Immature natural killer cell (primary cell): ENCODE data around the gene VWA8. TPM values are rescaled to one million over a fixed set of nuclear protein-coding genes. Genes with fewer than 3 reads are reported as not detected.
"Not testable (repeated sequence)": the region's sequence is repeated elsewhere in the genome, so short reads cannot be mapped to it uniquely, and the experiment has no call there.

ENCODE experiments used
- DNase-seq, 3 donors: peaks; one replicate each; pipeline ENCODE4 v3.0.0; 2022; ENCODE audit warnings: mixed read lengths in 1 of 3
- H3K27ac Mint-ChIP-seq, 6 donors: one replicate each; pipeline ENCODE4 v1.8.0; 2020; ENCODE audit warnings: mixed read lengths in 6 of 6, mild to moderate bottlenecking in 5 of 6, inconsistent platforms in 4 of 6, moderate library complexity in 3 of 6
- H3K27me3 Mint-ChIP-seq, 3 donors: one replicate each; pipeline ENCODE4 v1.8.0; 2020 to 2021; ENCODE audit warnings: low read depth in 3 of 3, mild to moderate bottlenecking in 3 of 3, mixed read lengths in 3 of 3, moderate library complexity in 3 of 3, inconsistent platforms in 1 of 3
- H3K36me3 Mint-ChIP-seq, 3 donors: one replicate each; pipeline ENCODE4 v1.8.0; 2020; ENCODE audit warnings: mixed read lengths in 3 of 3, inconsistent platforms in 2 of 3, mild to moderate bottlenecking in 2 of 3
- H3K4me1 Mint-ChIP-seq, 2 donors: one replicate each; pipeline ENCODE4 v1.8.0; 2020; ENCODE audit warnings: inconsistent platforms in 2 of 2, mild to moderate bottlenecking in 2 of 2, mixed read lengths in 2 of 2, moderate library complexity in 1 of 2
- H3K4me3 Mint-ChIP-seq, 5 donors: one replicate each; pipeline ENCODE4 v1.8.0; 2020; ENCODE audit warnings: mild to moderate bottlenecking in 5 of 5, mixed read lengths in 5 of 5, inconsistent platforms in 3 of 5, moderate library complexity in 3 of 5
- H3K9me3 Mint-ChIP-seq, 6 donors: one replicate each; pipeline ENCODE4 v1.8.0; 2020; ENCODE audit warnings: mild to moderate bottlenecking in 6 of 6, mixed read lengths in 6 of 6, inconsistent platforms in 4 of 6, moderate library complexity in 3 of 6
- polyA plus RNA-seq, 3 donors: library from polyadenylated mRNA; unstranded; fragments of 300-500 nt; fragmentation: Illumina TruSeq; gene quantifications; one replicate each; pipeline ENCODE4 v1.2.3, GENCODE V29; 2021

Gene VWA8
- polyA plus RNA-seq, 3 donors from 2014 or later, result 3.0 to 4.9 (median 3.2) TPM

- Mint-ChIP-seq H3K4me3 (no peak overlapping the region), H3K9me3 (peaks cover 0 to 7% (median 4%) of the 10 kb centered on the region in 6 donors), H3K27ac (peak overlapping the region in 1 of 6 donors; percentile 7), H3K27me3 (peaks cover 0 to 1% (median 0%) of the 10 kb centered on the region in 3 donors), H3K4me1 (no peaks in the 10 kb centered on the region), H3K36me3 (peaks cover 25 to 42% (median 42%) of the 10 kb centered on the region in 3 donors)
- no peak for DNase-seq
Measured at GRCh38 chr13:41751734-41752445, 209.0 kb downstream of the VWA8 start.

GRCh38 chr13:41751277-41751676 lies 209.6 kb downstream of the VWA8 start:
- Mint-ChIP-seq H3K4me1 (no peaks in the 10 kb centered on the region), H3K4me3 (no peak overlapping the region), H3K9me3 (peaks cover 0 to 7% (median 4%) of the 10 kb centered on the region in 6 donors), H3K27ac (peak overlapping the region in 1 of 6 donors; percentile 7), H3K36me3 (peaks cover 29 to 46% (median 42%) of the 10 kb centered on the region in 3 donors), H3K27me3 (peaks cover 0 to 1% (median 0%) of the 10 kb centered on the region in 3 donors)
- no peak for DNase-seq

- Mint-ChIP-seq H3K4me1 (no peaks in the 10 kb centered on the region), H3K27ac (no peak overlapping the region), H3K27me3 (peaks cover 0 to 1% (median 0%) of the 10 kb centered on the region in 3 donors), H3K36me3 (peaks cover 25 to 52% (median 31%) of the 10 kb centered on the region in 3 donors), H3K4me3 (no peak overlapping the region), H3K9me3 (peaks cover 0 to 7% (median 4%) of the 10 kb centered on the region in 6 donors)
- no peak for DNase-seq
Measured at GRCh38 chr13:41746259-41746658, 214.7 kb downstream of the VWA8 start.

- H3K4me3 Mint-ChIP-seq, H3K4me1 Mint-ChIP-seq, DNase-seq, H3K9me3 Mint-ChIP-seq, H3K27ac Mint-ChIP-seq, H3K27me3 Mint-ChIP-seq: not testable (repeated sequence)
- peaks cover 25 to 55% (median 34%) of the 10 kb centered on the region in 3 donors for H3K36me3 Mint-ChIP-seq
Measured at GRCh38 chr13:41745496-41745895, 215.4 kb downstream of the VWA8 start.

GRCh38 chr13:41742917-41743552 lies 217.9 kb downstream of the VWA8 start:
- Mint-ChIP-seq H3K4me3 (no peak overlapping the region), H3K27me3 (no peaks in the 10 kb centered on the region), H3K27ac (no peak overlapping the region), H3K36me3 (peaks cover 5 to 33% (median 11%) of the 10 kb centered on the region in 3 donors), H3K4me1 (no peaks in the 10 kb centered on the region), H3K9me3 (peaks cover 0 to 2% (median 0%) of the 10 kb centered on the region in 6 donors)
- no peak for DNase-seq

- Mint-ChIP-seq H3K36me3 (peaks cover 0 to 17% (median 5%) of the 10 kb centered on the region in 3 donors), H3K27me3 (no peaks in the 10 kb centered on the region), H3K9me3 (no peaks in the 10 kb centered on the region), H3K27ac (no peak overlapping the region), H3K4me3 (no peak overlapping the region), H3K4me1 (no peaks in the 10 kb centered on the region)
- no peak for DNase-seq
Measured at GRCh38 chr13:41740479-41740878, 220.4 kb downstream of the VWA8 start.

- no peak overlapping the region for H3K4me3 Mint-ChIP-seq
- no peaks in the 10 kb centered on the region for H3K27me3 Mint-ChIP-seq
- H3K4me1 Mint-ChIP-seq, result no peaks in the 10 kb centered on the region
- DNase-seq, result no peak
- H3K9me3 Mint-ChIP-seq, result no peaks in the 10 kb centered on the region
- peaks cover 6 to 10% (median 7%) of the 10 kb centered on the region in 3 donors for H3K36me3 Mint-ChIP-seq
- no peak overlapping the region for H3K27ac Mint-ChIP-seq
Measured at GRCh38 chr13:41722684-41723535, 238.0 kb downstream of the VWA8 start.

- Mint-ChIP-seq H3K4me1 (no peaks in the 10 kb centered on the region), H3K4me3 (no peak overlapping the region), H3K9me3 (no peaks in the 10 kb centered on the region), H3K36me3 (peaks cover 6 to 10% (median 6%) of the 10 kb centered on the region in 3 donors), H3K27me3 (no peaks in the 10 kb centered on the region), H3K27ac (peak overlapping the region in 1 of 6 donors; percentile 4)
- no peak for DNase-seq
Measured at GRCh38 chr13:41720839-41721561, 239.9 kb downstream of the VWA8 start.

- no peak for DNase-seq
- H3K27me3 Mint-ChIP-seq, result no peaks in the 10 kb centered on the region
- H3K9me3 Mint-ChIP-seq, result no peaks in the 10 kb centered on the region
- no peaks in the 10 kb centered on the region for H3K4me1 Mint-ChIP-seq
- H3K27ac Mint-ChIP-seq, result no peak overlapping the region
- H3K36me3 Mint-ChIP-seq, result peaks cover 6 to 10% (median 9%) of the 10 kb centered on the region in 3 donors
- H3K4me3 Mint-ChIP-seq, result no peak overlapping the region
Measured at GRCh38 chr13:41716236-41716635, 244.7 kb downstream of the VWA8 start.

- Mint-ChIP-seq H3K4me3 (no peak overlapping the region), H3K27ac (no peak overlapping the region), H3K36me3 (peaks cover under 1 to 10% (median 5%) of the 10 kb centered on the region in 3 donors), H3K27me3 (peaks cover 0 to 1% (median 0%) of the 10 kb centered on the region in 3 donors), H3K9me3 (no peaks in the 10 kb centered on the region), H3K4me1 (no peaks in the 10 kb centered on the region)
- DNase-seq, result no peak
Measured at GRCh38 chr13:41713405-41713804, 247.5 kb downstream of the VWA8 start.

- H3K9me3 Mint-ChIP-seq, result no peaks in the 10 kb centered on the region
- no peaks in the 10 kb centered on the region for H3K4me1 Mint-ChIP-seq
- no peak overlapping the region for H3K27ac Mint-ChIP-seq
- H3K4me3 Mint-ChIP-seq, result no peak overlapping the region
- peaks cover 0 to 1% (median 0%) of the 10 kb centered on the region in 3 donors for H3K27me3 Mint-ChIP-seq
- peaks cover 5 to 13% (median 8%) of the 10 kb centered on the region in 3 donors for H3K36me3 Mint-ChIP-seq
- no peak for DNase-seq
Measured at GRCh38 chr13:41710771-41711170, 250.1 kb downstream of the VWA8 start.

- Mint-ChIP-seq H3K36me3 (peaks cover 5 to 13% (median 8%) of the 10 kb centered on the region in 3 donors), H3K27me3 (peaks cover 0 to 1% (median 0%) of the 10 kb centered on the region in 3 donors)
Measured at GRCh38 chr13:41709511-41709910, 251.4 kb downstream of the VWA8 start.

GRCh38 chr13:41708713-41709112 lies 252.2 kb downstream of the VWA8 start:
- H3K27me3 Mint-ChIP-seq, result peaks cover 0 to 1% (median 0%) of the 10 kb centered on the region in 3 donors
- peaks cover 5 to 9% (median 8%) of the 10 kb centered on the region in 3 donors for H3K36me3 Mint-ChIP-seq
- DNase-seq, result no peak
- no peak overlapping the region for H3K27ac Mint-ChIP-seq
- H3K4me3 Mint-ChIP-seq, result no peak overlapping the region
- H3K9me3 Mint-ChIP-seq, result no peaks in the 10 kb centered on the region
- H3K4me1 Mint-ChIP-seq, result no peaks in the 10 kb centered on the region

More at GRCh38 chr13:41709511-41709910, 251.4 kb downstream of the VWA8 start:
- Mint-ChIP-seq H3K9me3 (no peaks in the 10 kb centered on the region), H3K4me1 (no peaks in the 10 kb centered on the region), H3K4me3 (no peak overlapping the region), H3K27ac (no peak overlapping the region)
- DNase-seq, result no peak
